Activated effector memory CD4-positive, alpha-beta T cell treated with anti-CD3 and anti-CD28 coated beads, Interleukin-2, amount 50 U/mL, for 16 hours (primary cell): ENCODE data around the gene ZNF483.
"Not testable (repeated sequence)": the region's sequence is repeated elsewhere in the genome, so short reads cannot be mapped to it uniquely, and the experiment has no call there.

Experiments used
- DNase-seq: peaks from one replicate; pipeline ENCODE4 v3.0.0-alpha.2; 2020

The ZNF483 gene

GRCh38 chr9:111615928-111616327, 90.9 kb downstream of the ZNF483 start:
- DNase-seq = no peak

GRCh38 chr9:111617349-111617748, 92.4 kb downstream of the ZNF483 start:
- DNase-seq = not testable (repeated sequence)

GRCh38 chr9:111621895-111622480, 97.0 kb downstream of the ZNF483 start:
- peak; percentile 69 for DNase-seq

- DNase-seq = no peak
Measured at GRCh38 chr9:111622626-111623025, 97.6 kb downstream of the ZNF483 start.
